K562 (cell line): Measurements from ENCODE around the gene C2orf76. TPM values are rescaled to one million over a fixed set of nuclear protein-coding genes. Genes with fewer than 3 reads are reported as not detected.

Experiments
- ATF3 ChIP-seq, 2 experiments: fragments of 450-650 bp in 1 of 2; sonication (generic) in 1 of 2; formaldehyde crosslinking in 1 of 2; IDR thresholded peaks in 1 of 2; conservative IDR thresholded peaks in 1 of 2; 2 replicates each; pipeline versions ENCODE4 v1.6.1 to v1.8.1; 2016 to 2023; ENCODE audit warnings: mild to moderate bottlenecking in 2 of 2, moderate library complexity in 2 of 2, inconsistent platforms in 1 of 2, missing genetic modification reagents in 1 of 2
- ETV5 ChIP-seq: sonication (generic); formaldehyde crosslinking; IDR thresholded peaks from 2 replicates; pipeline ENCODE4 v1.4.0; 2020; ENCODE audit warnings: low read depth, mild to moderate bottlenecking, missing genetic modification reagents
- FOXK2 ChIP-seq, 2 experiments: fragments of 450-650 bp; IDR thresholded peaks in 1 of 2; conservative IDR thresholded peaks in 1 of 2; 2 replicates each; pipeline ENCODE4 v1.6.1; 2016; ENCODE audit warnings: low read depth in 2 of 2, mild to moderate bottlenecking in 1 of 2
- GATAD2B ChIP-seq: fragments of 450-650 bp; IDR thresholded peaks from 2 replicates; pipeline ENCODE4 v1.6.1; 2017; ENCODE audit warnings: mild to moderate bottlenecking, borderline replicate concordance
- GTF2A2 ChIP-seq: IDR thresholded peaks from 2 replicates; pipeline ENCODE4 v1.6.1; 2016; ENCODE audit warnings: mild to moderate bottlenecking, missing genetic modification characterization, missing compliant biosample characterization
- MGA ChIP-seq: fragments of 450-650 bp; IDR thresholded peaks from 2 replicates; pipeline ENCODE4 v1.6.1; 2016; ENCODE audit warnings: mild to moderate bottlenecking, moderate library complexity
- NCOA1 ChIP-seq: fragments of 450-650 bp; IDR thresholded peaks from 2 replicates; pipeline ENCODE4 v1.6.1; 2016; ENCODE audit warnings: low read depth
- NR0B1 ChIP-seq: fragments of 450-650 bp; IDR thresholded peaks from one replicate; pipeline ENCODE4 v1.6.1; 2018; ENCODE audit warnings: mild to moderate bottlenecking, moderate library complexity; ENCODE audit not compliant: partially characterized antibody
- PHB2 ChIP-seq: fragments of 450-650 bp; IDR thresholded peaks from 2 replicates; pipeline ENCODE4 v1.6.1; 2017; ENCODE audit warnings: low read depth
- SNRNP70 ChIP-seq: fragments of 200-400 bp; formaldehyde crosslinking; optimal IDR thresholded peaks from 2 replicates; pipeline ENCODE3; 2017; ENCODE audit warnings: low read depth, low read length
- SPI1 ChIP-seq: IDR thresholded peaks from 2 replicates; pipeline ENCODE4 v1.6.1; 2011; ENCODE audit warnings: low read depth, low read length, control low read depth, borderline replicate concordance
- XRCC3 ChIP-seq: fragments of 450-650 bp; IDR thresholded peaks from 2 replicates; pipeline ENCODE4 v1.6.1; 2017; ENCODE audit warnings: mild to moderate bottlenecking, moderate library complexity
- ZNF354B ChIP-seq: fragments of 250-450 bp; sonication (Bioruptor Pico); IDR thresholded peaks from 2 replicates; pipeline ENCODE4 v1.4.0; 2020
- polyA plus RNA-seq, 8 experiments: library from polyadenylated mRNA; depleted of rRNA in 4 of 8; stranded (reverse) in 5 of 8; unstranded in 3 of 8; fragments of >200 nt; fragmentation: Nextera tagmentation in 2 of 8; fragmentation: Illumina TruSeq in 1 of 8; extraction: Ambion mirVana in 2 of 8; extraction: Trizol in 1 of 8; gene quantifications; 2 replicates each; pipeline versions ENCODE4 v1.2.1 to v1.2.3, GENCODE V29; 2011 to 2014; ENCODE audit warnings: inconsistent platforms in 1 of 8, missing spikeins in 1 of 8
- total RNA-seq, 7 experiments: library from RNA; depleted of rRNA in 6 of 7; stranded (reverse); fragments of >200 nt in 6 of 7; fragmentation: Illumina TruSeq in 2 of 7; extraction: Trizol in 2 of 7; gene quantifications; 2 replicates each; pipeline versions ENCODE4 v1.2.1 to v1.2.3, GENCODE V29; 2011 to 2021; ENCODE audit warnings: low replicate concordance in 1 of 7

The C2orf76 gene
- total and polyA plus RNA-seq, 9 of the 15 experiments (the other 6 are each of a cell fraction or from before 2014, with no cell fraction given) = 4.8 to 26.2 (median 14.5) TPM

GRCh38 chr2:119338826-119339561 lies 27.6 kb downstream of the C2orf76 start (continued):
- TF ChIP-seq MGA = 0 out of 2 replicates have a peak, but pooled peaks have one; percentile 29
- TF ChIP-seq ZNF354B (CRISPR knock-in tag) = peak; percentile 87
- TF ChIP-seq GATAD2B = no peak
- TF ChIP-seq XRCC3 = no peak
- no peak for TF ChIP-seq NR0B1
- TF ChIP-seq ETV5 = no peak
- peak; percentile 48; the same call in 1 of the 2 replicates for TF ChIP-seq SPI1
- TF ChIP-seq ATF3 (IDR thresholded peaks at IDR 0.05) = no peak
- TF ChIP-seq ATF3 (CRISPR knock-in tag; conservative IDR thresholded peaks at IDR 0.05) = no peak
- TF ChIP-seq NCOA1 = no peak
- TF ChIP-seq SNRNP70 = no peak
- peak; percentile 93 for TF ChIP-seq GTF2A2 (tag)
- no peak for TF ChIP-seq PHB2
- 0 out of 4 replicates have a peak, but pooled peaks have one; percentile 28 to 33 for TF ChIP-seq FOXK2 (conservative IDR thresholded peaks at IDR 0.05 in 1 of 2, IDR thresholded peaks at IDR 0.05 in 1 of 2; ENCODE audit: low read depth in 2 of 2)
